ENCODE results near the gene DNAJC24.
A peak's percentile ranks its signal among the peaks of the same experiment; 100 is the strongest.
"Not testable (repeated sequence)": the region's sequence is repeated elsewhere in the genome, so short reads cannot be mapped to it uniquely, and the experiment has no call there.

DNAJC24 gene, protein sequence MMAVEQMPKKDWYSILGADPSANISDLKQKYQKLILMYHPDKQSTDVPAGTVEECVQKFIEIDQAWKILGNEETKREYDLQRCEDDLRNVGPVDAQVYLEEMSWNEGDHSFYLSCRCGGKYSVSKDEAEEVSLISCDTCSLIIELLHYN

DNA sequence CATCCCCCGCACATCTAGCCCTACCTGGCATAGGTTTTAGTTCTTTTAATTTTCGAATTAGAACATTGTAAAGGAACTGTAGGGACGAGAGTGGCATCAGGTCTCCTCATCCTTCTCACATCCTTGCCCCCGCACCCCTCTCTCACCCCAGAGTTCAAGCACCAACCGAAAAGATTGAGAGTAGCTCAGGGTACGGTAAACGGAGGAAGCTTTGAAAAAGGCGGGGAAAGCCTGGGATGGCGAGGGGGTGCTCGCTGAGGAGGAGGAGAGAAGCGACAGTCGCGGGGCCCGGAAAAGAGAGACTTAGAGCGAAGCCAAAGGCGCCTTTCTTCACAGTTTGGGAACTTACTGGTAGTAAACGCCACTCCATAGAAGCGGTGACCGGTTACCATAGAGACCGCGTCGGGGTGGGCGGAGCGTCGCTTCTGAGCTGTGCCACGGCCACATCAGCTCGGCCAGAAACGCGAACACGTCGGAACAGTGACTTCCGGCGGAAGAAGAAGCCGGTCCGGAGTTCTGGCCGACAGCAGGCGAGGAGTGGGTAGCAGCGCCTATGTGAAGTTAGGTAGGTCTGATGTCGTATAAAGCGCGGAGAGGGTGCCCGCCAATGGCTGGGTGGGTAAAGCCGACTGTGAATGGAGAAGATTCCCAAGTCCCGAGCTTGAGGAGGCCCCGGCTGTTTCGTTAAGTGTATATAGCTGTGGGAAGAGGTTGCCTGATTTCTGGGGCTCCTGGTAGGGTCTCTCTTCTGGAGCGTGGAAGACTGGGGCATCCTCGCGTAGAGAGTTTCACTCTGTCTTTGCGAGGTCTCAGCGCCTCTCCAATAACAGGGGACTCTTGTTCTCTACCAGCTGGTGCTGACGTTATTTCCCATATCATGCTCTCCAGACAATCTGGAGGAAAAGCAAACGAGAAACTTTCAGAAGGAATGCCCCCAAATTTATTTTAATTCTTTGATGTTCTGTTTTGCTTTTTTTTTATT, at the start of gene DNAJC24, which contains the start of gene DCDC1:
Gene DNAJC24, plus strand, starts transcription at position 513 of the 982 bp plus-strand sequence. CDS start 889 bp downstream, outside the sequence.
Gene DCDC1, minus strand, starts transcription at position 392 of the 982 bp plus-strand sequence. CDS start 41,459 bp downstream, outside the sequence.
- TF ChIP-seq, protein P1, sequence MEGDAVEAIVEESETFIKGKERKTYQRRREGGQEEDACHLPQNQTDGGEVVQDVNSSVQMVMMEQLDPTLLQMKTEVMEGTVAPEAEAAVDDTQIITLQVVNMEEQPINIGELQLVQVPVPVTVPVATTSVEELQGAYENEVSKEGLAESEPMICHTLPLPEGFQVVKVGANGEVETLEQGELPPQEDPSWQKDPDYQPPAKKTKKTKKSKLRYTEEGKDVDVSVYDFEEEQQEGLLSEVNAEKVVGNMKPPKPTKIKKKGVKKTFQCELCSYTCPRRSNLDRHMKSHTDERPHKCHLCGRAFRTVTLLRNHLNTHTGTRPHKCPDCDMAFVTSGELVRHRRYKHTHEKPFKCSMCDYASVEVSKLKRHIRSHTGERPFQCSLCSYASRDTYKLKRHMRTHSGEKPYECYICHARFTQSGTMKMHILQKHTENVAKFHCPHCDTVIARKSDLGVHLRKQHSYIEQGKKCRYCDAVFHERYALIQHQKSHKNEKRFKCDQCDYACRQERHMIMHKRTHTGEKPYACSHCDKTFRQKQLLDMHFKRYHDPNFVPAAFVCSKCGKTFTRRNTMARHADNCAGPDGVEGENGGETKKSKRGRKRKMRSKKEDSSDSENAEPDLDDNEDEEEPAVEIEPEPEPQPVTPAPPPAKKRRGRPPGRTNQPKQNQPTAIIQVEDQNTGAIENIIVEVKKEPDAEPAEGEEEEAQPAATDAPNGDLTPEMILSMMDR (conservative IDR thresholded peaks at IDR 0.05; ENCODE audit: control insufficient read depth, insufficient read depth, low read depth, low read length), result no peak
- peak; percentile 90 for DNase-seq (ENCODE audit: low read depth)
- H3K4me3 ChIP-seq (ENCODE audit: control insufficient read depth, low read depth, low read length), result peak within 1 kb of the TSS; percentile 82

DNA sequence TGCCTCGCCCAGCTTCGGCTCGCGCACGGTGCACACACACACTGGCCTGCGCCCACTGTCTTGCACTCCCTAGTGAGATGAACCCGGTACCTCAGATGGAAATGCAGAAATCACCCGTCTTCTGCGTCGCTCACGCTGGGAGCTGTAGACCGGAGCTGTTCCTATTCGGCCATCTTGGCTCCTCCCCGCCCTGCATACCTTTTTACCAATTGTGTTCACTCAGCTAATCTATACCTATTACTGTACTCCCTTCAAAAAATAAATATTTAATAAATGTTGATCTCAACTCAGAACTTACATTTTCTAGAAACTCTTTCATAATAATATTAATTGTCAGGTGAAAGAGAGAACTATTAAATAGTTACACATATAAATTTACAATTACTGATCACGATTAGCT, 48.2 kb upstream of the DNAJC24 start:
- H3K4me3 ChIP-seq (ENCODE audit: control insufficient read depth, low read depth, low read length); DNase-seq (ENCODE audit: low read depth): not testable (repeated sequence)

DNA sequence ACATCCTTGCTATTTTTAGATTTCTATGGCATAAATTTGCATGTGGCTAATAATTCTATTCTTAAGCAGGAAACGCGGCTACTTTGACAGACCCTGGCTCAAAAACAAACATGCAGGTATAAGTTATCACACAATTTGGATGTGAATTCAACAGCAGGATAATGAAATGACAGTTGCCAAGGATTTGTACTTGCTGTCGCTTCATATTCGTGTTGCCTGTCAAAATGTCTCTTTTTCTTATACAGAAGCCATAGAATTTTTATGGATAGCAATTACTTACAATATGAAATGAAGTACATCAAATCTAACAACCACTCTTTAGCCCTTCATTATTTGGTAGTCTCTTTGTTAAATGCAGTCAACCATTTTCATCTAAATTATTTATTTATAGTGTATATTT, 46.5 kb upstream of the DNAJC24 start:
- TF ChIP-seq, protein P1 (conservative IDR thresholded peaks at IDR 0.05; ENCODE audit: control insufficient read depth, insufficient read depth, low read depth, low read length), result no peak
- no peak for DNase-seq (ENCODE audit: low read depth)
- no peak overlapping the region for H3K4me3 ChIP-seq (ENCODE audit: control insufficient read depth, low read depth, low read length)

DNA sequence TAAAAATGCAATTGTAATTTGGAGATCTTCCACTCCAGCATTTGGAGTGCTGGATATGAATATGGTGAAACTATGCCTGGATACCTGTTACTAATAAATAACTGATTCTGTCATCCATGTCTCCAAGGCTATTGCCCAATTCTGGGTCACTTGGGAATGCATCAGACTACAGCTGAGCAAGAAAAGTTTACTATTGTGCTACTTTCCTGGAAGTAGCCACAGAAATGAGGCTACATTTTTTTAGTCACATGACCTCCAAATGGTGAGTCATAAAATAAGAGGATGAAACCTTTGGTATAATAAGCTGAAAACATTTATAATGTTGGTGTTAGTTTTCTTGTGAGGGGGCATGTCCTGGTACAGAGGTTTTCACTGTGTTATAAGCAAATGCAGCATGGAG, 44.5 kb upstream of the DNAJC24 start:
- DNase-seq (ENCODE audit: low read depth), result peak; percentile 87
- H3K4me3 ChIP-seq (ENCODE audit: control insufficient read depth, low read depth, low read length), result no peak overlapping the region
- TF ChIP-seq, protein P1 (conservative IDR thresholded peaks at IDR 0.05; ENCODE audit: control insufficient read depth, insufficient read depth, low read depth, low read length), result no peak

GRCh38 chr11:31326470-31327148, 43.1 kb upstream of the DNAJC24 start:
- no peak for DNase-seq (ENCODE audit: low read depth)
- H3K4me3 ChIP-seq (ENCODE audit: control insufficient read depth, low read depth, low read length), result no peak overlapping the region
- TF ChIP-seq, protein P1 (conservative IDR thresholded peaks at IDR 0.05; ENCODE audit: control insufficient read depth, insufficient read depth, low read depth, low read length), result no peak

DNA sequence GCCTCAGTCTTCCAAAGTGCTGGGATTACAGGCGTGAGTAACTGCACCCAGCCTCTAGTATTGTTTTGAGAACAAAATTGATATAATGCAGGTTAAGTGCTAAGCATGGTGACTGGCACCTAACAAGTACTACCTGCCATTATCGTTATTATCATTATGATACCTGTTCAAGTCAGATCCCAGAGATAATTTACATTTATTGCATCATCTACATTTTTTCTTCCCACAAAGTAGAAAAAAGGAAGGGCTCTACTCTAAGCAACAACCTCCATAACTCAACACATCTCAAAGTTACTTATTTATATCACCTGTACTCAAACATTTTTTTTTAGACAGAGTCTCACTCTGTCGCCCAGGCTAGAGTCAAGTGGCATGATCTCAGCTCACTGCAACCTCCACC, 42.2 kb upstream of the DNAJC24 start:
- no peak overlapping the region for H3K4me3 ChIP-seq (ENCODE audit: control insufficient read depth, low read depth, low read length)
- no peak for DNase-seq (ENCODE audit: low read depth)
- TF ChIP-seq, protein P1 (conservative IDR thresholded peaks at IDR 0.05; ENCODE audit: control insufficient read depth, insufficient read depth, low read depth, low read length), result no peak

Data from fibroblast of mammary gland (primary cell).